SU-DHL-6 (cell line): ENCODE measurements around the gene DNMT1.

Experiments
- CTCF ChIP-seq: fragments of 200-600 bp; sonication (generic); IDR thresholded peaks from one replicate; pipeline ENCODE4 v1.5.1; 2017; ENCODE audit warnings: antibody characterized with exemption, mild to moderate bottlenecking, low read length, moderate library complexity; ENCODE audit not compliant: insufficient read depth, poor library complexity, severe bottlenecking
- EZH2phosphoT487 ChIP-seq: fragments of 200-600 bp; sonication (generic), shearing (Covaris generic); conservative IDR thresholded peaks from 2 replicates; pipeline ENCODE4 v1.6.1; 2018; ENCODE audit warnings: mild to moderate bottlenecking, antibody characterized with exemption, low read length, moderate library complexity, mixed read lengths

GRCh38 chr19:10228920-10229319 is 34.2 kb upstream of the DNMT1 start:
- TF ChIP-seq CTCF (peak; percentile 65), EZH2phosphoT487 (no peak)
